ENCODE data around the gene PARP16.
A peak's percentile ranks its signal among the peaks of the same experiment; 100 is the strongest.

The PARP16 gene

GRCh38 chr15:65310431-65311137 is 23.9 kb upstream of the PARP16 start:
- no peak for DNase-seq

- no peak for DNase-seq
These were observed 23.3 kb upstream of the PARP16 start for GRCh38 chr15:65309882-65310418.

- DNase-seq, result no peak
These were observed 21.3 kb upstream of the PARP16 start for GRCh38 chr15:65307978-65308377.

DNA sequence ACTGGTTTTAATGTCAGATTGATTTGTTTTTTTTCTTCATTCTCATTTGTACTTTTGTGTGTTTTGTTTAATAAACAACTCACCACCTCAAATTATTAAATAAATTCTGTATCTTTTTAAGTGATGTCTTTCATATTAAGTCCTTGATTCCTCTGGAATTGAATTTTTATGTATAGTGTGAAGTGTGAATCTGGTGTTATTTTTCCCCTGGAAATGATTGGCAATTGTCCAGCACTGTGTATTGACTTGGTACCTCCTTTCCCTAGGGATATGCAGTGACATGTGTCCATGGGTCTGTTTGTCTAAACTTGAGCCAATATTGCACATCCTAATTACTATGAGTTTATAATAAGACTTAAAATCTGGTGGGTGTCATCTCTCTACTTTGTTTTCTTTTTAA is 19.9 kb upstream of the PARP16 start:
- DNase-seq, result no peak

- no peak for DNase-seq
These were observed 19.1 kb upstream of the PARP16 start for GRCh38 chr15:65305776-65306175.

- DNase-seq, result peak; percentile 60
These were observed 18.6 kb upstream of the PARP16 start for GRCh38 chr15:65305150-65305758.

- peak; percentile 91 for DNase-seq
These were observed 17.9 kb upstream of the PARP16 start, which contains the start of gene RNU5B-1 for GRCh38 chr15:65304381-65305149. RNU5B-1 (plus strand) TSS chr15:65304677.

GRCh38 chr15:65303687-65304380 is 17.2 kb upstream of the PARP16 start:
- peak; percentile 72 for DNase-seq

- no peak for DNase-seq
These were observed 15.4 kb upstream of the PARP16 start for GRCh38 chr15:65302061-65302460.

DNA sequence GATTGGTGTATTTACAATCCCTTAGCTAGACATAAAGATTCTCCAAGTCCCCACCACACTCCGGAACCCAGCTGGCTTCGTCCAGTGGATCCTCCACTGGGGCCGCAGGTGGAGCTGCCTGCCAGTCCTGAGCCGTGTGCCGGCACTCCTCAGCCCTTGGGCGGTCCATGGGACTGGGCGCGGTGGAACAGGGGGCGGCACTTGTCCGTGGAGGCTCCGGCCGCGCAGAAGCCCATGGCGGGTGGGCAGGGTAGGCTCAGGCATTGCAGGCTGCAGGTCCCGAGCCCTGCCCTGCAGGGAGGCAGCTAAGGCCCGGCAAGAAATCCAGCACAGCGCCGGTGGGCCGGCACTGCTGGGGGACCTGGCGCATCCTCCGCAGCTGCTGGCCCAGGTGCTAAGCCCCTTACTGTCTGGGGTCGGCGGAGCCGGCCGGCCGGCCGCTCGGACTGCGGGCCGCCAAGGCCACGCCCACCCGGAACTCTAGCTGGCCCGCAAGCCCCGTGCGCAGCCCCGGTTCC is 14.3 kb upstream of the PARP16 start:
- DNase-seq, result no peak

DNA sequence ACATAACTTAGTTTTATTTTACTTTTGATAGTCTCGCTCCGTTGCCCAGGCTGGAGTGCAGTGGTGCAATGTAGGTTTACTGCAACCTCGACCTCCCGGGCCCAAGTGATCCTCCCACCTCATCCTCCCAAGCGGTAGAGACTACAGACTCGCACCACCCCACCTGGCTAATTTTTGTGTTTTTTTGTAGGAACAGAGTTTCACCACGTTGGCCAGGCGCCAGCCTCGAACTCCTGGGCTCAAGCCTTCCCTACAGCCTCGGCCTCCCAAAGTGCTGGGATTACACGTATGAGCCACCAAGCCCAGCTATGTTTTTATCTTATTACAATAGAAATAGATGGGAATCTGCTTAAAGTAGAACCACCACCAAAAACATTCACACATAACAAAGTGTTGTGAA is 12.0 kb upstream of the PARP16 start:
- no peak for DNase-seq

GRCh38 chr15:65292938-65293518 is 6.3 kb upstream of the PARP16 start:
- no peak for DNase-seq

- DNase-seq, result no peak
These were observed 3.5 kb upstream of the PARP16 start for GRCh38 chr15:65290228-65290627.

DNA sequence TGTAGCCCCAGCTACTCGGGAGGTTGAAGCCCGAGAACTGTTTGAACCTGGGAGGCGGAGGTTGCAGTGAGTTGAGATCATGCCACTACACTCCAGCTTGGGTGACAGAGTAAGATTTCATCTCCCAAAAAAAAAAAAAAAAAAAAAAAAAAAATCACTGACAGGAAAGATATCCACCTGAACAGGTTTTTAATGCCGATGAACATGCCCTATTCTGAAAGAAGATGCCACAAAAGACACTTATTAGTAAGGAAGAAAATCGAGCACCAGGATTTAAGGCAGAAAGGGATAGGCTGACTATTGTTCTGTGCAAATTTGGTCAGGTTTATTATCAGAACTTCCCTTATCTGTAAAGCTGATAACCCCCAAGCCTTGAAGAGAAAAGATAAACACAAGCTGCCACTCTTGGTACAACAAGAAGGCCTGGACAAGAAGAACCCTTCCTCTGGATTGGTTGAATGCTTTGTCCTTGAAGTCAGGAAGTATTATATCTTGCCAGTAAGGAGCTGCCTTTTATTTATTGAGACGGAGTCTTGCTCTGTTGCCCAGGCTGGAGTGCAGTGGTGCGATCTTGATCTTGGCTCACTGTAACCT is 2.7 kb upstream of the PARP16 start:
- DNase-seq, result no peak

GRCh38 chr15:65287520-65287855 is 805 bp upstream of the PARP16 start:
- DNase-seq, result no peak

DNA sequence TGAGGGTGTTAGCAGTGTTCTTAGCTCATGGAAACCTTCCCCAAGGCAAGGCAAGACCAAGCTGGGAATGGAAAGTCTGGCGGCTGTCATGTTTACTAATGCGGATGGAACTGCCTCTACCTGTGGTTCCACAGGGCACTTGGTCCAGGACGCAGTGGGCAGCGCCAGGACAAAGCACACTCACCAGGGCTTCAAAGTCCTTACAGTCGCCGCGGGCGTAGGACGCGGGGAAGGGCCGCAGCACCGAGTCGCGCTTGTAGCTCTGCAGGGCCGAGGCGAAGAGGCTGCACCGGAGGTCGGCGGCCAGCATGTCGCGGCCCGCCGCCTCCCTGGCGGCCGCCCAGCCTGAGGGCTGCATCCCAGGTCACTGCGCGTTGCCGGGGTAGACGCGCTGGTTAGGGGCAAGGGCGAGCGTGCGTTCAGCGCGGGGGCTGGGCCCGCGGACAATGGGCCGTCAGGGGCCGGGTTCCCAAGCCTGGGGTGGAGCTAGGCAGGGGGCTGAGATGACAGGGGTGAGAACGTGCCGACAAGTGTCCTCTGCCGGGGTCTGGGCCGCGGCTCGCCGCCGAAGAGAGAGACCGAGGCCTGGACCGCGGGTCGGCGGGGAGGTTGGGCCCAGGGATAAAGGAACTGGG is 497 bp downstream of the PARP16 start:
- DNase-seq, result no peak

DNA sequence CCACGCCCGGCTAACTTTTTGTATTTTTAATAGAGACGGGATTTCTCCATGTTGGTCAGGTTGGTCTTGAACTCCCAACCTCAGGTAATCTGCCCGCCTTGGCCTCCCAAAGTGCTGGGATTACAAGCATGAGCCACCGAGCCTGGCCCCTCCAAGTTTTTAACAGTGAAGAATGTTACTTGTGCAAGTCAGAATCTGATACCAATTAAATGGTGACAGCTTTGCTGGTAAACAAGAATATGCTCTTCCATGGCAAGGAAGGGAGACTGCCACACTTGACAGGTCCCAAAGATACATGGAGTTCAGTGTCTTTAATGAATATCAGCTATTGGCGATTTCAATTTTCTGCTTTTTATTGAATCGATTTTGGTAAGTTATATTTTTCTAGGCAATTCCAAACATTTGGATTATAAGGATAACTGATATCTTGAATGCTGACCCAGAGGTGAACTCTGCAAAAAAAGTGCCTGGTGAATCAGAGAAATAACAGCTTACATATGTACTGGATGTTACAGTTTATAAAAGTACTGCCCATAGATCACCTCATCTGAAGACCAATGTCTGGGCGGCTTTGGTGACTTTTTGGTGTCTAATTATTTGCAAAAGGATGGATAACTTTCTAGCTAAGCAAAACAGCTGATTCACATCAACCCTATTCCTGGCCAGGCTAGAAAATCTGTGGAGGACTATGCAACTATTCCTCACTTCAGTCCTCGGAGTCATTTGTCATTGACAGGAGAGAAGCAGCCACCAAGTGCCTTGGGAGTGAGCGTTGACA is 1.2 kb downstream of the PARP16 start:
- DNase-seq, result no peak

DNA sequence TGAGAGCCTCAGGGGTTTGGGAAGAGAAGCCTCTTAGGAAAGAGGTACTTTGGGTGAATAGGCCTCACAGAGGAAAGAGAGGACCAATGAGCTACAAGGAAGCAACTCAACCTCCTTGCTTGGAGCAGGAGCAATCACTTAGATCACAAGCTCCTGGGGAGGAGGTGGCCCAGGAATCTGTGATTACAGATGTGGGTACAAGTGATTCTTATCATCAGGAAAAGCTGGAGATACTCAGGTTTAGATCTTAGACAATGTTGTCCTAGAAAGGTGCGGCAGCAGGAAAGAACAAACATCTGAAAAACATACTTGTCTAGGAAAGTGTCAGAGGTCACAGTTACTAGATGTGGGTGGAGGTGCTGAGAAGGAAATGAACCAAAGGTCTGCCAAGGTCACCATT is 8.2 kb downstream of the PARP16 start:
- no peak for DNase-seq

DNA sequence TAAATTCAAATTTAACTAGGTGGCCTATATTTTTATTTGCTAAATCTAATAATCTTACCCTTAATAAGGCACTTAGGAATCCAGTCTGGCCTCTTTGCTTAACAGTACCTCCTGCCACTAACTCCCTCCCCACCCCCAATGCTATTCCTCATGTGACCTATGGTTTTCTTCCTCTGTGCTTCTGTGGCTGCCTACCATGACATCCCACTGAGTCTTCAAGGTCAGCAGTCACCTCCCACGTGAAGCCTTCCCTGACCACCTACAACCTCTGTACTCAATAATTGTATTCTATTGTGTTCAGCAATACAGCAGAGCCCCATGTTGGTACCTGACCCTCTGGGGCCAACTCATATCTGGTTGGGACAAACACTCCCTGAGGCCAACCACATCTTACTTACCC is 9.7 kb downstream of the PARP16 start:
- no peak for DNase-seq

DNA sequence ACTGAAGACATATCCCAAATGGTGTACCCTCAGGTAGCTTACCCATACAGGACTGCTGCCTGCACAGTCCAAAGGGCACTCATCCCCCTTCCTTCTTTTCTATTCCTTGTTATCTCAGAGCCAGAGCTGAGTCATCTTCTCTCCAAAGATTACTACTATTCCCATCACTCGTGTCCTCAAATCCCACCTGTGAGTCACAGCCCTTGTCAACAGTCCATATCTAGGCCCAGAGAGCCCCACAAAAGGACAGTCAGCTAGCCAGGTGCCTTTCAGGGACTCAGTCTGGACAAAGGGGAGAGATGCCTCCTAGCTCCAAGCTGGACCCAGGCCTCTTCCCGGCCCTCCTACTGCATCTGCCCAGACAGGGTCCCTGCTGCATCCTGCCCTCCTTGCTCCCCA is 11.0 kb downstream of the PARP16 start:
- DNase-seq, result no peak

Data from activated CD8-positive, alpha-beta memory T cell treated with anti-CD3 and anti-CD28 coated beads for 24 hours (primary cell).